Caco-2 (cell line): ENCODE data around the gene ELMO1. TPM values are rescaled to one million over a fixed set of nuclear protein-coding genes. Genes with fewer than 3 reads are reported as not detected.

ENCODE experiments used
- BruUV-seq: library from RNA; stranded (reverse); fragments of 400-500 nt; replicated peaks from 2 replicates; lab custom pipeline; 2021; lab: Mats Ljungman, UMichigan
- CTCF ChIA-PET: fragments of 300-600 bp; sonication (Branson Sonifier 250); formaldehyde crosslinking; loops from one replicate; lab custom pipeline; 2022; ENCODE audit warnings: antibody characterized with exemption; lab: Charles Lee
- POLR2A ChIA-PET: fragments of 300-600 bp; sonication (Branson Sonifier 250); formaldehyde crosslinking; loops from one replicate; lab custom pipeline; 2022; ENCODE audit warnings: antibody characterized with exemption; lab: Charles Lee
- DNase-seq, 2 experiments: peaks; one replicate each; pipeline versions ENCODE4 v3.0.0 to v3.0.0-alpha.2; 2020 to 2022
- H3K27me3 ChIP-seq: replicated peaks from 2 replicates; pipeline ENCODE4 v1.6.0; 2011; ENCODE audit warnings: low read length; ENCODE audit not compliant: control insufficient read depth, insufficient read depth
- H3K36me3 ChIP-seq: 2 replicates; pipeline ENCODE4 v1.5.1; 2011; ENCODE audit warnings: low read length; ENCODE audit not compliant: control insufficient read depth, insufficient read depth
- H3K4me1 ChIP-seq: fragments of 250-450 bp; sonication (Bioruptor Pico); 2 replicates; pipeline ENCODE4 v1.5.1; 2020; ENCODE audit warnings: mild to moderate bottlenecking
- H3K4me3 ChIP-seq: 2 replicates; pipeline ENCODE4 v1.5.1; 2011; ENCODE audit warnings: low read depth, mild to moderate bottlenecking, control low read depth, low read length
- H3K9me3 ChIP-seq: fragments of 250-450 bp; sonication (Bioruptor Pico); 2 replicates; pipeline ENCODE4 v1.5.1; 2020; ENCODE audit warnings: mild to moderate bottlenecking, moderate library complexity
- H3K27ac Mint-ChIP-seq: one replicate; pipeline ENCODE4 v1.8.0; 2022; ENCODE audit warnings: mixed read lengths; ENCODE audit not compliant: unreplicated experiment
- H3K27me3 Mint-ChIP-seq: one replicate; pipeline ENCODE4 v1.8.0; 2022; ENCODE audit warnings: mixed read lengths; ENCODE audit not compliant: insufficient read depth, unreplicated experiment
- H3K36me3 Mint-ChIP-seq: one replicate; pipeline ENCODE4 v1.8.0; 2022; ENCODE audit warnings: mild to moderate bottlenecking, mixed read lengths; ENCODE audit not compliant: insufficient read depth, unreplicated experiment
- H3K4me1 Mint-ChIP-seq: one replicate; pipeline ENCODE4 v1.8.0; 2022; ENCODE audit warnings: low read depth, mixed read lengths; ENCODE audit not compliant: unreplicated experiment
- H3K4me3 Mint-ChIP-seq: one replicate; pipeline ENCODE4 v1.8.0; 2022; ENCODE audit warnings: mild to moderate bottlenecking, moderate library complexity, mixed read lengths; ENCODE audit not compliant: unreplicated experiment
- H3K9me3 Mint-ChIP-seq: one replicate; pipeline ENCODE4 v1.8.0; 2022; ENCODE audit warnings: mixed read lengths; ENCODE audit not compliant: unreplicated experiment
- CTCF ChIP-seq, 2 experiments: fragments of 200-600 bp in 1 of 2; IDR thresholded peaks; 1 replicate in 1 of 2; 2 replicates in 1 of 2; pipeline versions ENCODE4 v1.5.1 to v1.8.0; 2011 to 2022; ENCODE audit warnings: antibody characterized with exemption in 1 of 2, control low read depth in 1 of 2, inconsistent platforms in 1 of 2, low read depth in 1 of 2, low read length in 1 of 2, mild to moderate bottlenecking in 1 of 2, moderate library complexity in 1 of 2; ENCODE audit not compliant: insufficient read depth in 1 of 2, severe bottlenecking in 1 of 2, unreplicated experiment in 1 of 2
- intact Hi-C: fragments of 100-400 bp; cut with micrococcal nuclease; formaldehyde crosslinking; loops from one replicate; pipeline ENCODE4 v1.10.0; 2022; ENCODE audit not compliant: unreplicated experiment
- total RNA-seq: library from RNA; stranded (reverse); gene quantifications from 2 replicates; pipeline ENCODE4 v1.2.3, GENCODE V29; 2022

The ELMO1 gene
- total RNA-seq, 1 experiment from 2014 or later = 0.14 TPM

- Mint-ChIP-seq H3K4me3 (no peak overlapping the region), H3K27ac (no peak overlapping the region), H3K36me3 (no peaks in the 10 kb centered on the region), H3K27me3 (peaks cover 10% of the 10 kb centered on the region), H3K4me1 (no peaks in the 10 kb centered on the region), H3K9me3 (no peaks in the 10 kb centered on the region)
- ChIA-PET CTCF (interaction anchor here (1.1 kb wide), 1 partner anchor 274 kb away, joined by 3 read pairs; no protein-coding TSS in a partner anchor), POLR2A (no interaction called here)
- DNase-seq = no peak
- H3K4me3 ChIP-seq = no peak overlapping the region
- no TSS peak for BruUV-seq
- intact Hi-C loops = loop anchor here (1.0 to 5.0 kb wide), 4 partner anchors 259 to 617 kb away; no protein-coding TSS in a partner anchor
- H3K27me3 ChIP-seq = no peaks in the 10 kb centered on the region
- no peaks in the 10 kb centered on the region for H3K36me3 ChIP-seq
- no peaks in the 10 kb centered on the region for H3K4me1 ChIP-seq
- H3K9me3 ChIP-seq = no peaks in the 10 kb centered on the region
- no peak for TF ChIP-seq CTCF (IDR thresholded peaks at IDR 0.05; ENCODE audit: insufficient read depth in 1 of 2, low read depth in 1 of 2, low read length in 1 of 2, severe bottlenecking in 1 of 2, unreplicated experiment in 1 of 2)
Observed at GRCh38 chr7:37235813-37236212, 212.9 kb downstream of the ELMO1 start.

- H3K4me3 ChIP-seq = no peak overlapping the region
- peak; percentile 30 to 58 for TF ChIP-seq CTCF (IDR thresholded peaks at IDR 0.05; ENCODE audit: insufficient read depth in 1 of 2, low read depth in 1 of 2, low read length in 1 of 2, severe bottlenecking in 1 of 2, unreplicated experiment in 1 of 2)
- no peaks in the 10 kb centered on the region for H3K27me3 ChIP-seq
- Mint-ChIP-seq H3K4me1 (no peaks in the 10 kb centered on the region), H3K27ac (no peak overlapping the region), H3K4me3 (no peak overlapping the region), H3K9me3 (no peaks in the 10 kb centered on the region), H3K36me3 (no peaks in the 10 kb centered on the region), H3K27me3 (peaks cover 18% of the 10 kb centered on the region)
- no peaks in the 10 kb centered on the region for H3K9me3 ChIP-seq
- H3K4me1 ChIP-seq = no peaks in the 10 kb centered on the region
- no peaks in the 10 kb centered on the region for H3K36me3 ChIP-seq
- intact Hi-C loops = loop anchor here (1.0 to 5.0 kb wide), 5 partner anchors 117 to 618 kb away; no protein-coding TSS in a partner anchor
- no TSS peak for BruUV-seq
- ChIA-PET CTCF (interaction anchor here (1.2 kb wide), 1 partner anchor 500 kb away, joined by 3 read pairs; no protein-coding TSS in a partner anchor), POLR2A (no interaction called here)
- peak in 1 of 2 experiments; percentile 22 for DNase-seq
Observed at GRCh38 chr7:37234928-37235327, 213.7 kb downstream of the ELMO1 start.

- H3K4me1 ChIP-seq = no peaks in the 10 kb centered on the region
- H3K4me3 ChIP-seq = no peak overlapping the region
- ChIA-PET POLR2A (no interaction called here), CTCF (interaction anchor here (1.2 kb wide), 1 partner anchor 500 kb away, joined by 3 read pairs; no protein-coding TSS in a partner anchor)
- BruUV-seq = no TSS peak
- Mint-ChIP-seq H3K9me3 (no peaks in the 10 kb centered on the region), H3K4me3 (no peak overlapping the region), H3K4me1 (no peaks in the 10 kb centered on the region), H3K27ac (no peak overlapping the region), H3K36me3 (no peaks in the 10 kb centered on the region), H3K27me3 (peaks cover 17% of the 10 kb centered on the region)
- no peaks in the 10 kb centered on the region for H3K36me3 ChIP-seq
- TF ChIP-seq CTCF (IDR thresholded peaks at IDR 0.05; ENCODE audit: insufficient read depth in 1 of 2, low read depth in 1 of 2, low read length in 1 of 2, severe bottlenecking in 1 of 2, unreplicated experiment in 1 of 2) = no peak
- no peaks in the 10 kb centered on the region for H3K27me3 ChIP-seq
- no peak for DNase-seq
- H3K9me3 ChIP-seq = no peaks in the 10 kb centered on the region
- intact Hi-C loops = loop anchor here (1.0 kb wide), 1 partner anchor 118 kb away; no protein-coding TSS in a partner anchor
Observed at GRCh38 chr7:37234334-37234733, 214.3 kb downstream of the ELMO1 start.
